Aorta (tissue), 5 donors: ENCODE measurements around the gene SLC39A11. TPM values are rescaled to one million over a fixed set of nuclear protein-coding genes. Genes with fewer than 3 reads are reported as not detected.
"Not testable (repeated sequence)": the region's sequence is repeated elsewhere in the genome, so short reads cannot be mapped to it uniquely, and the experiment has no call there.

Experiments used
- ATAC-seq: fragments of 200-7000 bp; cut with Tn5 transposase; one replicate; pipeline ENCODE4 v1.9.1; 2022; ENCODE audit warnings: moderate library complexity; ENCODE audit not compliant: low FRiP score
- DNase-seq, 2 donors: peaks; one replicate each; pipeline ENCODE4 v3.0.0-alpha.2; 2020
- H3K27ac ChIP-seq, 2 donors: one replicate each; pipeline ENCODE4 v1.5.1; 2013; ENCODE audit warnings: low read length in 2 of 2, mild to moderate bottlenecking in 2 of 2, moderate library complexity in 2 of 2, control low read depth in 1 of 2, inconsistent platforms in 1 of 2, low read depth in 1 of 2
- H3K27me3 ChIP-seq, 2 donors: one replicate each; pipeline ENCODE4 v1.6.1; 2013; ENCODE audit warnings: control low read depth in 1 of 2, low read length in 1 of 2, mild to moderate bottlenecking in 1 of 2, moderate library complexity in 1 of 2; ENCODE audit not compliant: insufficient read depth in 2 of 2, control insufficient read depth in 1 of 2
- H3K36me3 ChIP-seq, 2 donors: one replicate each; pipeline ENCODE4 v1.6.1; 2013; ENCODE audit warnings: control low read depth in 1 of 2, low read length in 1 of 2, mild to moderate bottlenecking in 1 of 2; ENCODE audit not compliant: insufficient read depth in 2 of 2, control insufficient read depth in 1 of 2
- H3K4me1 ChIP-seq, 2 donors: one replicate each; pipeline ENCODE4 v1.6.1; 2013; ENCODE audit warnings: low read length in 2 of 2, control low read depth in 1 of 2, mild to moderate bottlenecking in 1 of 2, moderate library complexity in 1 of 2; ENCODE audit not compliant: insufficient read depth in 2 of 2, control insufficient read depth in 1 of 2
- H3K4me3 ChIP-seq, 2 donors: one replicate each; pipeline ENCODE4 v1.5.1; 2013; ENCODE audit warnings: low read length in 2 of 2, control low read depth in 1 of 2, mild to moderate bottlenecking in 1 of 2
- H3K9me3 ChIP-seq: one replicate; pipeline ENCODE4 v1.6.1; 2013; ENCODE audit warnings: mild to moderate bottlenecking, low read length; ENCODE audit not compliant: control insufficient read depth
- WGBS, 2 donors: extraction: QIAGEN DNeasy Blood & Tissue Kit; methylation state at CpG; one replicate each; pipeline ENCODE4 v1.1.7; 2013; 5-methylcytosine and 5-hydroxymethylcytosine counted together
- intact Hi-C, 2 donors: fragments of 100-400 bp; cut with DNase I; formaldehyde crosslinking; loops; one replicate each; pipeline versions ENCODE4 v1.14.2 to v1.15.0; 2022
- polyA plus RNA-seq, 2 donors: library from polyadenylated mRNA; stranded (reverse); fragments of 200-250 nt; gene quantifications; one replicate each; pipeline ENCODE4 v1.2.3, GENCODE V29; 2013
- total RNA-seq, 2 donors: library from RNA; stranded (reverse); fragmentation: NEBNext Ultra II Directional; extraction: Animal tissue kit (Norgen Biotek cat#: 25700); gene quantifications; one replicate each; pipeline ENCODE4 v1.2.1, GENCODE V29; 2021
- donor health status: healthy with polysubstance abuse.
- donor health status: Bipolar disorder and iron deficiency.
- donor health status: DM: no; HTN: no; CAD: no.
- donor health status: DM: no; HTN: no; CAD: no.
- donor health status: DM: yes; HTN: yes; CAD: no.

SLC39A11 gene
- total and polyA plus RNA-seq, 4 donors: 9.3 to 31.8 (median 17.5) TPM

DNA sequence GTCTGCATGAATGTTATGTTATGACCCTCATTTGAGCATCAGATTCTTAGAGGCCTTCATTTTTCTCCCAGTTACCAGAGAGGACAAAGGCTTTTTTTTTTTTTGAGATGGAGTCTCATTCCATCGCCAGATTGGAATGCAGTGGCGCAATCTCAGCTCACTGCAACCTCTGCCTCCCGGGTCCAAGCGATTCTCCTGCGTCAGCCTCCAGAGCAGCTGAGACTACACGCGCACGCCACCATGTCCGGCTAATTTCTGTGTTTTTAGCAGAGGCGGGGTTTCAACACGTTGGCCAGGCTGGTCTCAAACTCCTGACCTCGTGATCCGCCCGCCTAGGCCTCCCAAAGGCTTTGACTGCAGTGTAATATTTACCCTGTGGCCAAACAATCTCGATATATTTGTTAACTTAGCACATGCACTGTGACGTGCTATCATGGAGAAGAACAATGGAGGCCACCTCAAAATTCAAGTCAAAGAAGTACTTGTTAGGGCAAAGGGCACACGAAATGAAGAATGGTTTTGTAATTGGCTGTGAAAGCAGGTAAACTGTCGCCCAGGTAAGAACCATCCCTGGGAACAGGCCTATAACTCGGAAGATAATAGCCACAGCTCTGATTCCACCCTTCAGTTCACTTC is 303.4 kb downstream of the SLC39A11 start:
- H3K4me1 ChIP-seq: no peaks in the 10 kb centered on the region
- no peaks in the 10 kb centered on the region for H3K36me3 ChIP-seq
- 91 to 93% methylated on average over 19 of the region's 19 CpGs for WGBS, 2 donors
- H3K9me3 ChIP-seq: no peaks in the 10 kb centered on the region
- no peak overlapping the region for H3K27ac ChIP-seq
- ATAC-seq (no peak), DNase-seq (no peak)
- intact Hi-C loops: no loop called here
- no peak overlapping the region for H3K4me3 ChIP-seq
- H3K27me3 ChIP-seq: no peaks in the 10 kb centered on the region

DNA sequence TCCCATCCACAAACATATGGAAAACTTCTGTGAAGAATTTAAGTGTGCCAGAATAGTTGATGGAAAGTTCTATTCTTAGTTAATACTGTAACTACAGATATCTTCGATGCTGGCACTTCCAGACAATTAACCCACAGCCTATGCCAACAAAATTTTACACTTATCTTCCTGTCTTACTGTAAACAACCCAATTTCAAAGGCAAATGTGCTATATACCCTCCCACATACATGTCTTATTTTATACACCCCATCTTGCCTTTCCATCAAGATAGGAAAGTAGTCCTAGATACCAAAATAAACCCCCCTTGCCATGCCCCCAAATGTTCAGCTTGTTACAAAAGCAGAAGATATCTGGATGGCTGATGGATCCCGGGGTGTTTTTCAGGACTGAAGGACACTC is 306.3 kb downstream of the SLC39A11 start:
- intact Hi-C loops: no loop called here
- WGBS, 2 donors: 42 to 48% methylated on average over 2 of the region's 2 CpGs

DNA sequence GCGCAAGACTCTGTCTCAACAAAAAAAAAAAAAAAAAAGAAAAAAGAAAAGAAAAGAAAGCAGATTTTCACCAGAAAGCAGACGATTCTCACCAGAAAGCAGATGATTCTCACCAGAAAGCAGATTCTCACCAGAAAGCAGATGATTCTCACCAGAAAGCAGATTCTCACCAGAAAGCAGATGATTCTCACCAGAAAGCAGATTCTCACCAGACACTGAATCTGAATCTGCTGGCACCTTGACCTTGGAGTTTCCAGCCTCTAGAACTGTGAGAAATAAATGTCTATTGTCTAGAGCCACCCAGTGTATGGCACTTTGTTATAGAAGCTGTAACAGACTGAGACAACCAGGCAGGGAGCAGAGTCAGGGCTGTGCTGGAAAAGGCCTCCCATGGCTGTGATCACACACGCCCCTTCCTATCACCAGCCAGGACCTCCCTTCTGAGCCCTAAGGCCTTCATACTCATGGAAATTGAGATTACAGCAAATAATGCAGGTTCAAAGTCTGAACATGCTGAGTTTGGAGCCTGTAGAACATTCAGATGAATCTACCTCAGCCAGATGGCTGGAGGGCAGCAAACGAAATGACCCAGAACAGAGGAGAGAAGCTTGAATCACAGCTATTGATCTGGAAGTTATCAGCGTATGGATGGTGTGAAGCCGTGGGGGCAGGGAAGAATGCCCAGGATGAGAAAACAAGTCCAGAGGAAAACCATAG is 309.3 kb downstream of the SLC39A11 start:
- WGBS, 2 donors: 75 to 90% methylated on average over 6 of the region's 6 CpGs
- no peaks in the 10 kb centered on the region for H3K27me3 ChIP-seq
- no peaks in the 10 kb centered on the region for H3K36me3 ChIP-seq
- no peaks in the 10 kb centered on the region for H3K4me1 ChIP-seq
- no peaks in the 10 kb centered on the region for H3K9me3 ChIP-seq
- intact Hi-C loops: no loop called here
- DNase-seq: no peak
- no peak for ATAC-seq
- no peak overlapping the region for H3K4me3 ChIP-seq
- H3K27ac ChIP-seq: no peak overlapping the region

More for the DNA sequence above, 306.3 kb downstream of the SLC39A11 start:
- no peaks in the 10 kb centered on the region for H3K4me1 ChIP-seq
- DNase-seq (no peak), ATAC-seq (no peak)
- no peaks in the 10 kb centered on the region for H3K9me3 ChIP-seq
- H3K27ac ChIP-seq: no peak overlapping the region
- H3K27me3 ChIP-seq: no peaks in the 10 kb centered on the region
- no peak overlapping the region for H3K4me3 ChIP-seq
- H3K36me3 ChIP-seq: no peaks in the 10 kb centered on the region

DNA sequence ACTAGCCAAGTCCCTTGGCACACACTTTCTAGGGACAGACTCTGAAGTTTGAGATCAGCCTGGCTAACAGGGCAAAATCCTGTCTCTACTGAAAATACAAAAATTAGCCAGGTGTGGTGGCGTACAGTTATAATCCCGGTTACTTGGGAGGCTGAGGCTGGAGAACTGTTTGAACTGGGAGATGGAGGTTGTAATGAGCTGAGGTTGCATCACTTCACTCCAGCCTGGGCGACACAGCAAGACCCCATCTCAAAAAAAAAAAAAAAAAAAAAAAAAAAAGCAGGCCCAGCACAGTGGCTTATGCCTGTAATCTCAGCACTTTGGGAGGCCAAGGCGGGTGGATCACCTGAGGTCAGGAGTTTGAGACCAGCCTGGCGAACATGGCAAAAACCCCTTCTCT is 310.1 kb downstream of the SLC39A11 start:
- 98% methylated on average over 5 of the region's 5 CpGs for WGBS, 2 donors
- H3K9me3 ChIP-seq, H3K4me1 ChIP-seq, intact Hi-C loops, ATAC-seq, H3K27ac ChIP-seq, H3K36me3 ChIP-seq, H3K27me3 ChIP-seq, DNase-seq, H3K4me3 ChIP-seq: not testable (repeated sequence)

DNA sequence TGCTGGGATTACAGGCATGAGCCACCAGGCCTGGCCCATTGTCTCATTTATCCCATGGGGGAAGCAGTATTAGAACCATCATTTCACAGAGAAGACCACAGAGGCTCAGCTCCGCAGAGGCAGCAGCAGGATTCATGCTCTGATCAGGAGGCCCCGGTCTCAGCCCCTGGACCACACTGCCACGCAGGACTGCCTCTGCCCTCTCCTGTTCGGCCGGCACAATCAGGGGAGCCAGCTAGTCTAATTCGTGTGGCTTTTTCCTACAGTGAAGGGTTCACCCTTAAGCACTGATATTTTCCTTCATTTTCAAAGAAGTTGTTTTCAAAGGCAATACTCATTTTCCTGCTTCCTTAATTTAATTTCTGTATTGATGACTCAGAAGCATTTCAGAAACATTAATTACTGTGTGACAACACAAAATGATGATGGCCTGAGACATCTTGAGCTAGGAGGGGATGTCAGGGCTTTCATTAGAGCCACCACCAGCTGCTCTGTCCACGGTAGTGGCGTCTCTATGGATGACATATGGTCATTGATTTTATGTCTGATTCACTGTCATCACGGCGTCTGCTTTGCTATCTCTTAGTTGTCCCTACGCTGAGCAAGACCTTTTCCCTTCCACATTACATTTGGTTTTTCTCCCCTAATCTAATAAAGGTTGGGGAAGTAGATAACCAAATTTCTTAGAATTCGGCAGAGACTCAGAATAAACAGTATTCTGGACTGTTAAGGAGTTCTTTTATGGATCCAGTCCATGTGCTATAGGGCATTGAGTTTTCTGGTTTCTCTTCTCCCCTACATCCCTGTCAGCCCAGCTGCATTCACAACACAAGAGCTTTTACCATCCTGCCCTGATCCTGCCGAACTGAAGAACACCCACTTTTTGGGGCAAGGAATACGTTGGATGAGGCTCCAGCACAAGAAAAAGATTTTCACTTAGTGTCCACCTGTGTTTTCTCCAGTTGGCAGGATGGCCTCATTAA is 314.0 kb downstream of the SLC39A11 start:
- intact Hi-C loops: loop anchor here in 1 of 2 donors (10.0 kb wide), 1 partner anchor 56 kb away; no protein-coding TSS in a partner anchor
- Histone ChIP-seq H3K9me3 (no peaks in the 10 kb centered on the region), H3K27ac (no peak overlapping the region), H3K36me3 (peaks cover 0 to 2% of the 10 kb centered on the region in 2 donors), H3K4me1 (no peaks in the 10 kb centered on the region), H3K27me3 (no peaks in the 10 kb centered on the region), H3K4me3 (no peak overlapping the region)
- 84 to 86% methylated on average over 14 of the region's 14 CpGs for WGBS, 2 donors
- DNase-seq (no peak), ATAC-seq (no peak)

DNA sequence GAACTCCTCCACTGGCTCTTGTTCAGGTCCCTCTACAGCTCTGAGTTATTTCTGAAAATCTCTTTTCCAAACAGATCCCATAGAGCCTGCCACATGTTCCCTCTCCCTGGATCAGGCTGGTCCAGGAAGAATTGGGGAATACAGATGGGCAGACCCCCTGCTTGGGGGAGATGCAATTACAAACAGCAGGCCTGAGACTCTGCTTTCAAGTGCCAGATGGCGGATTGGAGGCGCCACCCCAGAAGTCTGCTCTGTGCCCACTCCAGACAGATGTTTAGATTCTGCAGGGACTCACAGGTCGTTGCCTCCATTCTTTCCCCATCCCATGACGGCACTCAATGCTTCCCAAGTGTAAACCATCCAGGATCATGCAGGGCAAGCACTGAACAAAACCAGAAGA is 316.6 kb downstream of the SLC39A11 start:
- Histone ChIP-seq H3K36me3 (peaks cover 0 to 4% of the 10 kb centered on the region in 2 donors), H3K4me3 (no peak overlapping the region), H3K27me3 (no peaks in the 10 kb centered on the region), H3K4me1 (no peaks in the 10 kb centered on the region), H3K9me3 (no peaks in the 10 kb centered on the region), H3K27ac (no peak overlapping the region)
- no peak for DNase-seq
- no peak for ATAC-seq
- WGBS, 2 donors: 72 to 80% methylated on average over 4 of the region's 4 CpGs
- intact Hi-C loops: loop anchor here in 1 of 2 donors (10.0 kb wide), 1 partner anchor 59 kb away; no protein-coding TSS in a partner anchor

DNA sequence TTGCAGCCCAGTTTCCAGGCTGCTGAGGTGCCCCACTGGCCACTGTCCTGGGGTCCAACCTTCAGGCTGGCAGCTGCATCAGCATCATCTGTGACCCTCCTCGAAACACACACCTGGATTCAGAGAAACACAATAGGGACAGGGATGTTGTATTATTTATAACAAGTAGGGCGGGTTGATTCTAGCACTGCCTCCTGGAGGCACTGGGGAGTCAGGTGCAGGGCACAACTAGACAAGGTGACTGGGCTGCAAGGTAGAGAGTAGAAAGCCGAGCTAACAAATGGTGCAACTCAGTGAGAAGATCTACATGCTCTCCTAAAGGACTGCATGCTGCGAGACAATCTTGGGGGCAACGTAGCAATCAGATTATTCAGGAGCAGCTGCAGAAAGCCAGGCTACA is 317.3 kb downstream of the SLC39A11 start:
- H3K4me3 ChIP-seq: no peak overlapping the region
- intact Hi-C loops: loop anchor here in 1 of 2 donors (10.0 kb wide), 1 partner anchor 60 kb away; no protein-coding TSS in a partner anchor
- DNase-seq (no peak), ATAC-seq (no peak)
- H3K9me3 ChIP-seq: peaks cover 2% of the 10 kb centered on the region
- WGBS, 2 donors: 95 to 96% methylated on average over 5 of the region's 5 CpGs
- H3K4me1 ChIP-seq: no peaks in the 10 kb centered on the region
- H3K27me3 ChIP-seq: no peaks in the 10 kb centered on the region
- H3K36me3 ChIP-seq: peaks cover 0 to 5% of the 10 kb centered on the region in 2 donors
- no peak overlapping the region for H3K27ac ChIP-seq

DNA sequence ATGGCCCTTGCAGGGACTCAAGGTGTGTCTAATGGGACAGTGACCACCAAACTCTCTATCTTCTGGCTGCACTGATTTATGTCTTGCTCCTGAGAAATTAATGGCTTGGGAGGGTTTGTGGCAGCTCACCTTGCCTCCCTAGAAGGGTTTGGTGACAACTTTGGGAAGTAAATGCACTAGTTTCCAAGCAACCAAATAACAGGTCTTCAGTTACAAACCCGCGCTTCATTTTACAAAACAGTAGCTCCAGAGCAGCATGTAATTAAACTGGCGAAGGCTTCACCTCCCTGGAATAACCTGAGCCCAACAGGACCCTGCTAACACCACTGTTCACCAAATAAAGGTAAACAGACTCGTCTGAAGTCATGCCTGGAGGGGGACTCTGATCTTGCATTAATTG is 318.3 kb downstream of the SLC39A11 start:
- H3K4me1 ChIP-seq: no peaks in the 10 kb centered on the region
- 93 to 94% methylated on average over 4 of the region's 4 CpGs for WGBS, 2 donors
- H3K27ac ChIP-seq: no peak overlapping the region
- intact Hi-C loops: loop anchor here in 1 of 2 donors (10.0 kb wide), 1 partner anchor 61 kb away; no protein-coding TSS in a partner anchor
- H3K27me3 ChIP-seq: no peaks in the 10 kb centered on the region
- ATAC-seq (no peak), DNase-seq (no peak)
- no peak overlapping the region for H3K4me3 ChIP-seq
- H3K9me3 ChIP-seq: peaks cover 2% of the 10 kb centered on the region
- H3K36me3 ChIP-seq: peaks cover 0 to 5% of the 10 kb centered on the region in 2 donors
